Type B pancreatic cell (in vitro differentiated cells): Measurements from ENCODE around the gene ARNT2. TPM values are rescaled to one million over a fixed set of nuclear protein-coding genes. Genes with fewer than 3 reads are reported as not detected.
A peak's percentile ranks its signal among the peaks of the same experiment; 100 is the strongest.

Experiments used
- DNase-seq: peaks from one replicate; pipeline ENCODE4 v3.0.0; 2021; ENCODE audit warnings: mixed read lengths; ENCODE audit not compliant: unreplicated experiment; ENCODE audit errors: extremely low spot score
- H3K27ac Mint-ChIP-seq: 2 replicates; pipeline ENCODE4 v1.8.0; 2021; ENCODE audit warnings: mild to moderate bottlenecking, mixed read lengths
- H3K27me3 Mint-ChIP-seq: 2 replicates; pipeline ENCODE4 v1.8.0; 2021; ENCODE audit warnings: mixed read lengths
- H3K36me3 Mint-ChIP-seq: 2 replicates; pipeline ENCODE4 v1.8.0; 2021; ENCODE audit warnings: mixed read lengths
- H3K4me1 Mint-ChIP-seq: one replicate; pipeline ENCODE4 v1.8.0; 2021; ENCODE audit warnings: mixed read lengths; ENCODE audit not compliant: unreplicated experiment
- H3K4me3 Mint-ChIP-seq: 2 replicates; pipeline ENCODE4 v1.8.0; 2021; ENCODE audit warnings: mild to moderate bottlenecking, mixed read lengths
- H3K9me3 Mint-ChIP-seq: 2 replicates; pipeline ENCODE4 v1.8.0; 2021; ENCODE audit warnings: mixed read lengths
- CTCF ChIP-seq: fragments of 200-600 bp; sonication (generic); conservative IDR thresholded peaks from 2 replicates; pipeline ENCODE4 v1.5.0; 2021; ENCODE audit warnings: antibody characterized with exemption, mild to moderate bottlenecking
- total RNA-seq: library from RNA; stranded (reverse); gene quantifications from 2 replicates; pipeline ENCODE4 v1.2.1, GENCODE V29; 2021; ENCODE audit warnings: low replicate concordance

ARNT2 gene
- total RNA-seq, 1 donor from 2014 or later: 22.4 TPM

- no peak overlapping the region for H3K27ac Mint-ChIP-seq
- H3K4me1 Mint-ChIP-seq: peaks cover 18% of the 10 kb centered on the region
- peaks cover 11% of the 10 kb centered on the region for H3K36me3 Mint-ChIP-seq
- DNase-seq: no peak
- TF ChIP-seq CTCF: no peak
- no peak overlapping the region for H3K4me3 Mint-ChIP-seq
- H3K9me3 Mint-ChIP-seq: no peaks in the 10 kb centered on the region
- H3K27me3 Mint-ChIP-seq: no peaks in the 10 kb centered on the region
Observed at GRCh38 chr15:80563372-80563997, 159.3 kb downstream of the ARNT2 start.

DNA sequence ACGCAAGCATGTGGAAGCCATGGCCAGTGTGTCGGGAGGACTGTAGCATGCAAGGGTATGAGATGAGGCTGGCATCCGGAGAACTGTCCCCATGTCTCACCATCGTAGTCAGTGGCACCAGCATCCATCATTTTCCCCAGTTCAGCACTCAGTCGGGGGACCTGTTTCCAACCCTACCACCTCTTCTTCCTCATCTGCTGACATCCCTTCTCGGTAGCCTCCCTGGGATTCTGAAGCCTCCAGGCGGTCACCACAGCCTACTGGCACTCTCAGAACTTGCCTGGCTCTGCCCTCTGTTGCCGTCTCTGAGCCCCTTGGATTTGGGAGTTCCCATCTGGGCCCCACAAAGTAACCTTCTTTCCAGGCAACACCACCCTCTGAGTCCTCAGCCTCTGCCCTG, 159.9 kb downstream of the ARNT2 start:
- H3K4me3 Mint-ChIP-seq: no peak overlapping the region
- no peaks in the 10 kb centered on the region for H3K9me3 Mint-ChIP-seq
- H3K36me3 Mint-ChIP-seq: peaks cover 11% of the 10 kb centered on the region
- H3K4me1 Mint-ChIP-seq: peaks cover 15% of the 10 kb centered on the region
- TF ChIP-seq CTCF: no peak
- H3K27me3 Mint-ChIP-seq: no peaks in the 10 kb centered on the region
- H3K27ac Mint-ChIP-seq: no peak overlapping the region
- DNase-seq: no peak

DNA sequence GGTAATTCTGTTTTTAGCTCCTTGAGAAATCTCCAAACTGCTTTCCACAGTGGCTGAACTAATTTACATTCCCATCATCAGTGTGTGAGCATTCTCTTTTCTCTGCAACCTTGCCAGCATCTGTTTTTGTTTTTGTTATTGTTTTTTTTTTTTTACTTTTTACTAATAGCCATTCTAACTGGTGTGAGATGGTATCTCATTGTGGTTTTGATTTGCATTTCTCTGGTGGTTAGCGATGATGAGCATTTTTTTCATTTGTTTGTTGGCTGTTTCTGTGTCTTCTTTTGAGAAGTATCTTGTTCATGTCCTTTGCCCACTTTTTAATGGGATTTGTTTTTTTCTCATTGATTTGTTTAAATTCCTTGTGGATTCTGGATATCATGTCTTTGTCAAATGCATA, 161.2 kb downstream of the ARNT2 start:
- H3K9me3 Mint-ChIP-seq: no peaks in the 10 kb centered on the region
- peaks cover 9% of the 10 kb centered on the region for H3K4me1 Mint-ChIP-seq
- peaks cover 7% of the 10 kb centered on the region for H3K36me3 Mint-ChIP-seq
- H3K4me3 Mint-ChIP-seq: no peak overlapping the region
- TF ChIP-seq CTCF: no peak
- DNase-seq: no peak
- no peak overlapping the region for H3K27ac Mint-ChIP-seq
- no peaks in the 10 kb centered on the region for H3K27me3 Mint-ChIP-seq

DNA sequence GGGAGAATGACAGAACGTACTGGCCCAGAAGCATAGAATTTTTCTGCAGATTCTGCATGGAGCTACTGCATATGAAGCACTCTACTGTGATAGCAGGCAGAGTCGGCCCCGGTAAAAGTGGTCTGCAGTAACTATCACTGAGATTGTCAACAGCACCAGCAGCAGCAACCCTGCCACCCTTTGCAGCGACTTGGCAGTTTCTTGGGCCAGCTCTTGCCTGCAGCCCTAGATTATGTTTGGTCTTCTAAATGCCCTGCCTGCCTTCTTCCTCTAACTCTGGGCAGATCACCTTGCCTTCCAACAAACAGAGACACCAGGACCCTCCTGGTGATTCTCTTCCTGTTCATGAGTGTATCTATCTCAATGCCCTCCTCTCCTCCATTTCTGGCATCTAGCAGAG, 161.8 kb downstream of the ARNT2 start:
- TF ChIP-seq CTCF: no peak
- Mint-ChIP-seq H3K4me3 (no peak overlapping the region), H3K27me3 (no peaks in the 10 kb centered on the region), H3K4me1 (peaks cover 9% of the 10 kb centered on the region), H3K27ac (no peak overlapping the region), H3K36me3 (peaks cover 7% of the 10 kb centered on the region), H3K9me3 (no peaks in the 10 kb centered on the region)
- no peak for DNase-seq

GRCh38 chr15:80567721-80568157, 163.6 kb downstream of the ARNT2 start:
- Mint-ChIP-seq H3K27ac (peak overlapping the region; percentile 5), H3K4me1 (peaks cover 9% of the 10 kb centered on the region), H3K36me3 (peaks cover 7% of the 10 kb centered on the region), H3K4me3 (no peak overlapping the region), H3K9me3 (no peaks in the 10 kb centered on the region), H3K27me3 (no peaks in the 10 kb centered on the region)
- peak; percentile 83 for TF ChIP-seq CTCF
- DNase-seq: no peak
